Brain microvascular endothelial cell (primary cell): ENCODE results near the gene SDR9C7.
"Not testable (repeated sequence)": the region's sequence is repeated elsewhere in the genome, so short reads cannot be mapped to it uniquely, and the experiment has no call there.

Source experiments
- DNase-seq: peaks from one replicate; pipeline ENCODE4 v3.0.0-alpha.2; 2020
- H3K27ac ChIP-seq: fragments of 250-450 bp; sonication (Bioruptor Pico); 2 replicates; pipeline ENCODE4 v1.5.1; 2020; ENCODE audit warnings: mild to moderate bottlenecking, moderate library complexity
- H3K27me3 ChIP-seq: fragments of 250-450 bp; sonication (Bioruptor Pico); replicated peaks from 2 replicates; pipeline ENCODE4 v1.5.1; 2020; ENCODE audit warnings: mild to moderate bottlenecking
- H3K36me3 ChIP-seq: fragments of 250-450 bp; sonication (Bioruptor Pico); replicated peaks from 2 replicates; pipeline ENCODE4 v1.5.1; 2020; ENCODE audit warnings: mild to moderate bottlenecking
- H3K4me3 ChIP-seq: 2 replicates; pipeline ENCODE4 v1.5.1; 2011; ENCODE audit warnings: low read depth, mild to moderate bottlenecking, control low read depth, low read length, moderate library complexity
- in situ Hi-C: cut with HindIII; loops from 2 replicates; pipeline ENCODE4 v1.10.0; 2017; ENCODE audit warnings: low sequenced_read_pairs, low pct_ligation_motif_present
- TF ChIP-seq, protein P1 (sequence below): IDR thresholded peaks from 2 replicates; pipeline ENCODE4 v1.5.1; 2011; ENCODE audit warnings: low read depth, mild to moderate bottlenecking, moderate library complexity, low read length, control low read depth, inconsistent platforms; ENCODE audit errors: missing control alignments

The SDR9C7 gene

DNA sequence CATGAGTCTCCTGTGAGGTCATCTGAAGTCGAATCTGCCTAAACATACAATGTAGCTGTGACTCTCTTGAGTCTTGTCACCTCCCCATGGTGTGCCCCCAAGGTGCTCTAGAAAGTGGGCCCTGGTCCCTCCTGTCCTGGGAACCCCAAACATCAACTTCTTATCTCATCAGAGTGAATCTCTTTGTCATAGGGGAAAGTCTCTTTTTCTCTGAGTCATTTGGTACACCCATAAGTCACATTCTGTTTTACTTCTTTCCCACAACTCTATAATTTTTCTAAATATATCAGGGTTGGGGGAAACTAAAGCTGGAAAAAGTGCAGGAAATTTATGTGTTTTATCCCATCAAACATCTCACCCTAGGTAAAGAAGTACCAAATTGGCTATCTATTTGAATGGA lies 12.9 kb downstream of the SDR9C7 start:
- no peaks in the 10 kb centered on the region for H3K27me3 ChIP-seq
- in situ Hi-C loops = no loop called here
- TF ChIP-seq, protein P1, sequence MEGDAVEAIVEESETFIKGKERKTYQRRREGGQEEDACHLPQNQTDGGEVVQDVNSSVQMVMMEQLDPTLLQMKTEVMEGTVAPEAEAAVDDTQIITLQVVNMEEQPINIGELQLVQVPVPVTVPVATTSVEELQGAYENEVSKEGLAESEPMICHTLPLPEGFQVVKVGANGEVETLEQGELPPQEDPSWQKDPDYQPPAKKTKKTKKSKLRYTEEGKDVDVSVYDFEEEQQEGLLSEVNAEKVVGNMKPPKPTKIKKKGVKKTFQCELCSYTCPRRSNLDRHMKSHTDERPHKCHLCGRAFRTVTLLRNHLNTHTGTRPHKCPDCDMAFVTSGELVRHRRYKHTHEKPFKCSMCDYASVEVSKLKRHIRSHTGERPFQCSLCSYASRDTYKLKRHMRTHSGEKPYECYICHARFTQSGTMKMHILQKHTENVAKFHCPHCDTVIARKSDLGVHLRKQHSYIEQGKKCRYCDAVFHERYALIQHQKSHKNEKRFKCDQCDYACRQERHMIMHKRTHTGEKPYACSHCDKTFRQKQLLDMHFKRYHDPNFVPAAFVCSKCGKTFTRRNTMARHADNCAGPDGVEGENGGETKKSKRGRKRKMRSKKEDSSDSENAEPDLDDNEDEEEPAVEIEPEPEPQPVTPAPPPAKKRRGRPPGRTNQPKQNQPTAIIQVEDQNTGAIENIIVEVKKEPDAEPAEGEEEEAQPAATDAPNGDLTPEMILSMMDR = no peak
- no peak overlapping the region for H3K4me3 ChIP-seq
- H3K36me3 ChIP-seq = no peaks in the 10 kb centered on the region
- no peak overlapping the region for H3K27ac ChIP-seq
- DNase-seq = no peak

DNA sequence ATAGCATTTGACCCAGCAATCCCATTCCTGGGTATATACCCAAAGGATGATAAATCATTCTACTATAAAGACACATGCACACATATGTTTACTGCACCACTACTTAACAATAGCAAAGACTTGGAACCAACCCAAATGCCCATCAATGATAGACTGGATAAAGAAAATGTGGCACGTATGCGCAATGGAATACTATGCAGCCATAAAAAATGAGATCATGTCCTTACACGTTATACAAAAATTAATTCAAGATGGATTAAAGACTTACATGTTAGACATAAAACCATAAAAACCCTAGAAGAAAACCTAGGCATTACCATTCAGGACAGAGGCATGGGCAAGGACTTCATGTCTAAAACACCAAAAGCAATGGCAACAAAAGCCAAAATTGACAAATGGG lies 16.1 kb downstream of the SDR9C7 start:
- in situ Hi-C loops, H3K4me3 ChIP-seq, H3K27ac ChIP-seq, H3K27me3 ChIP-seq, DNase-seq, H3K36me3 ChIP-seq: not testable (repeated sequence)

DNA sequence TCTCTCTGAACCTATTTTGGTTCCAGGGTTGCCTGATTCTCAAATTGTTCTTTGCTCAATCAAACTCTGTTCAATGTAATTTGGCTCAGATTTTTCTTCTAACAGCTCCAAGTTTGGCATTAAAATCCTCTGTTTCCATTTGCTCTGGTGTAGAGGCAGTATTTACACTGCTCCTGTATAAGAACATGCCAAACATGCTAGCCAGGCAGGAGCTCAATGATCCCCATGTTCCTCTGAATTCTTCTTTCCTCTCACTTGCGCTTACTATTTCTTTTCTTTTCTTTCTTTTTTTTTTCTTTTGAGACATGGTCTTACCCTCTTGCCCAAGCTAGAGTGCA lies 17.2 kb downstream of the SDR9C7 start:
- TF ChIP-seq, protein P1 = no peak
- DNase-seq = no peak
- in situ Hi-C loops = no loop called here
- Histone ChIP-seq H3K4me3 (no peak overlapping the region), H3K36me3 (no peaks in the 10 kb centered on the region), H3K27ac (no peak overlapping the region), H3K27me3 (no peaks in the 10 kb centered on the region)

DNA sequence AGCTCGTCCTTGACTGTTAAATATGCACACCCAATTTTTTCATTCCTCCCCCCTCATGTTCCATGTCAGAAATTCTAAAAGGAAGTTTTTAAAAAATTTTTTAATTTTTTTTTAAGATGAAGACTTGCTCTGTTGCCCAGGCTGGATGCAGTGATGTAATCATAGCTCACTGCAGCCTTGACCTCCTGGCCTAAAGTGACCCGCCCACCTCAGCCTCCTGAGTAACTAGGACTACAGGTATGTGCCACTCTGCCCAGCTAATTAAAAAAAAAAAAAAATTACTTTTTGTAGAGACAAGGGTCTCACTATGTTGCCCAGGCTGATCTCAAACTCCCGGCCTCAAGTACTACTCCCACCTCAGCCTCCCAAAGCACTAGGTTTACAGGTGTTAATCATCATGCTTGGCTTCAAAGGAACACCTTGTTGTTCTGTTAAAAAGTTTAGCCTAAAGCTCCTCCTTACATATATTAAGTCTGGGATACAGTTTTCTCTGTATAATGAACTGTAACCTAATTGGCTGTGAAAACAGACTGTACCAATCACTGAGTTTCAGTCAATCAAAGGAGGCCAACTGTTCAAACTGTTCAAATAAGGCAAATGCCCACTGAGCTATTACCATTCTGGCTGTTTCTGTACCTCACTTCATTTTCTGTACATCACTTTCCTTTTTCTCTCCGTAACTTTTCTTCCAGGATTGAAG lies 17.8 kb downstream of the SDR9C7 start:
- TF ChIP-seq, protein P1 = no peak
- Histone ChIP-seq H3K4me3 (no peak overlapping the region), H3K36me3 (no peaks in the 10 kb centered on the region), H3K27me3 (no peaks in the 10 kb centered on the region), H3K27ac (no peak overlapping the region)
- in situ Hi-C loops = no loop called here
- no peak for DNase-seq

DNA sequence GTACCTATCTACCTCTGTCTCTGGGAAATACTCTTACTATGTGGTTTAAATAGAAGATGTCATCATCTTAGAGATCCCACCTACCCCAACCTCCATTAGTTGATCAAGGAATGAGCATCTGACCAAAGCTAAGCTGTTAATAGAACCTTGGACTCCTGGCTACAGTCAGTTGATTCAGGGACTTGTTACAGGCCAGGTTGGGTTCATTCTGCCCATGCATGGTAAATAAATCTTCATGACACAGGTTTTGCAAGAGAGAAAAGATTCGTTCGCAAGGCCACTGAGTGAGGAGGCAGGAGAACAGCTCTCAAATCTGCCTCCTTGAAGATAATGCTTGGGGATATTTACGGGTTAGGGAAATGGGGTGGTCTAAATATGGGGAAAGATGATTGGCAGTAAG lies 19.5 kb downstream of the SDR9C7 start:
- DNase-seq = no peak
- Histone ChIP-seq H3K27me3 (no peaks in the 10 kb centered on the region), H3K27ac (no peak overlapping the region), H3K36me3 (no peaks in the 10 kb centered on the region), H3K4me3 (no peak overlapping the region)
- TF ChIP-seq, protein P1 = no peak
- in situ Hi-C loops = no loop called here

DNA sequence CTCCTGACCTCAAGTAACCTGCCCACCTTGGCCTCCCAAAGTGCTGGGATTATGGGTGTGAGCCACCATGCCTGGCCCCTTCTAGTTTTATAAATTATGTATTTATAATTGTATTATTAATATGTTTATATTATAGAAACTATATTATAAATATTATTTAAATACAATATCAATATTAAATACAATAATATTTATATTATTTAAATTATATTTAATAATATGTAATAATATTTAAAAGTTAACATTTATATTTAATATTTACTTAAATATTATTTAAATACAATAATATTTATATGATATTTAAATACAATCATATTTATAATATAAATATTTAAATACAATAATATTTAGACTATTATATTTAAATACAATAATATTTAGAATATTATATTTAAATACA lies 20.0 kb downstream of the SDR9C7 start:
- in situ Hi-C loops = no loop called here
- Histone ChIP-seq H3K36me3 (no peaks in the 10 kb centered on the region), H3K27ac (no peak overlapping the region), H3K4me3 (no peak overlapping the region), H3K27me3 (no peaks in the 10 kb centered on the region)
- DNase-seq = no peak
- TF ChIP-seq, protein P1 = no peak

DNA sequence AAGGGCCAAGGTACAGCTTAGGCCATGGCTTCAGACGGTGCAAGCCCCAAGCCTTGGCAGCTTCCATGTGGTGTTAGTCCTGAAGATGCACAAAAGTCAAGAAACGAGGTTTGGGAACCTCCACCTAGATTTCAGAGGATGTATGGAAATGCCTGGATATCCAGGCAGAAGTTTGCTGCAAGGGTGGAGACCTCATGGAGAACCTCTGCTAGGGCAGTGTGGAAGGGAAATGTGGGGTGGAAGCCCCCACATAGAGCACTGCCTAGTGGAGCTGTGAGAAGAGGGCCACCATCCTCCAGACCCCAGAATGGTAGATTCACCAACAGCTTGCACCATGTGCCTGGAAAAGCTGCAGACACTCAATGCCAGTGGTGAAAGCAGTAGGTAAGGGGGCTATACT lies 24.8 kb downstream of the SDR9C7 start:
- H3K4me3 ChIP-seq, H3K27ac ChIP-seq, H3K27me3 ChIP-seq, DNase-seq, in situ Hi-C loops, H3K36me3 ChIP-seq: not testable (repeated sequence)
